NCI-H2171 treated with DMSO at 0.1 percent for 48 hours (cell line): Measurements from ENCODE around the gene CES4A.
"Not testable (repeated sequence)": the region's sequence is repeated elsewhere in the genome, so short reads cannot be mapped to it uniquely, and the experiment has no call there.

Source experiments
- DNase-seq: peaks from one replicate; lab custom pipeline; 2025; lab: John Stamatoyannopoulos, UW

The CES4A gene

GRCh38 chr16:66956154-66956457 lies 32.3 kb upstream of the CES4A start:
- not testable (repeated sequence) for DNase-seq

- DNase-seq, result peak; percentile 21
These were observed 29.3 kb upstream of the CES4A start for GRCh38 chr16:66958857-66959703.

- DNase-seq, result peak; percentile 43
These were observed 28.7 kb upstream of the CES4A start for GRCh38 chr16:66959704-66960161.

GRCh38 chr16:66960270-66960669 lies 28.1 kb upstream of the CES4A start:
- no peak for DNase-seq

- DNase-seq, result peak; percentile 48
These were observed 27.2 kb upstream of the CES4A start, which contains the start of gene CES3 for GRCh38 chr16:66961065-66961744. Gene CES3 (plus strand): TSS chr16:66961266. CDS start chr16:66961308, 42 bp downstream.

- DNase-seq, result peak; percentile 33
These were observed 26.5 kb upstream of the CES4A start for GRCh38 chr16:66961914-66962313.

GRCh38 chr16:66964049-66964448 lies 24.3 kb upstream of the CES4A start:
- no peak for DNase-seq

- DNase-seq, result no peak
These were observed 19.5 kb upstream of the CES4A start for GRCh38 chr16:66968847-66969246.

GRCh38 chr16:66970775-66971720 lies 17.3 kb upstream of the CES4A start:
- DNase-seq, result no peak

GRCh38 chr16:66972983-66973382 lies 15.4 kb upstream of the CES4A start:
- DNase-seq, result no peak

GRCh38 chr16:66973716-66974115 lies 14.7 kb upstream of the CES4A start:
- no peak for DNase-seq

- not testable (repeated sequence) for DNase-seq
These were observed 14.0 kb upstream of the CES4A start for GRCh38 chr16:66974156-66974931.

- DNase-seq, result not testable (repeated sequence)
These were observed 13.5 kb upstream of the CES4A start for GRCh38 chr16:66974932-66975246.

GRCh38 chr16:66975302-66975893 lies 13.0 kb upstream of the CES4A start:
- no peak for DNase-seq

- DNase-seq, result no peak
These were observed 11.6 kb upstream of the CES4A start for GRCh38 chr16:66976746-66977145.

- DNase-seq, result peak; percentile 88
These were observed 10.9 kb upstream of the CES4A start for GRCh38 chr16:66977341-66978113.

GRCh38 chr16:66979011-66979717 lies 9.2 kb upstream of the CES4A start:
- DNase-seq, result no peak

GRCh38 chr16:66983033-66983432 lies 5.4 kb upstream of the CES4A start:
- DNase-seq, result no peak

GRCh38 chr16:66984892-66985311 lies 3.5 kb upstream of the CES4A start:
- no peak for DNase-seq

GRCh38 chr16:66986559-66986958 lies 1.8 kb upstream of the CES4A start:
- no peak for DNase-seq
